A673 (cell line): ENCODE results near the gene DRC7. TPM values are rescaled to one million over a fixed set of nuclear protein-coding genes. Genes with fewer than 3 reads are reported as not detected.
"Not testable (repeated sequence)": the region's sequence is repeated elsewhere in the genome, so short reads cannot be mapped to it uniquely, and the experiment has no call there.

Source experiments
- BruUV-seq: library from RNA; stranded (reverse); fragments of 400-500 nt; replicated peaks from 2 replicates; lab custom pipeline; 2021; lab: Mats Ljungman, UMichigan
- CTCF ChIA-PET: fragments of 300-600 bp; sonication (Branson Sonifier 250); formaldehyde crosslinking; loops from one replicate; lab custom pipeline; 2022; ENCODE audit warnings: antibody characterized with exemption; lab: Charles Lee
- POLR2A ChIA-PET: fragments of 300-600 bp; sonication (Branson Sonifier 250); formaldehyde crosslinking; loops from one replicate; lab custom pipeline; 2022; ENCODE audit warnings: antibody characterized with exemption; ENCODE audit not compliant: low non-redundant PET; lab: Charles Lee
- DNase-seq: peaks from one replicate; pipeline ENCODE4 v3.0.0-alpha.2; 2015; ENCODE audit warnings: low spot score
- H3K27ac ChIP-seq: fragments of 200-600 bp; sonication (generic); 2 replicates; pipeline ENCODE4 v1.5.1; 2016; ENCODE audit warnings: mixed run types, low read depth, mild to moderate bottlenecking, mixed read lengths, antibody characterized with exemption, low read length; ENCODE audit not compliant: poor library complexity, severe bottlenecking
- H3K27me3 ChIP-seq: fragments of 200-600 bp; sonication (generic); replicated peaks from 2 replicates; pipeline ENCODE4 v1.6.1; 2017; ENCODE audit warnings: mixed run types, low read depth, mild to moderate bottlenecking, mixed read lengths, antibody characterized with exemption, low read length; ENCODE audit not compliant: insufficient read depth, poor library complexity
- H3K36me3 ChIP-seq: fragments of 200-600 bp; sonication (generic); 2 replicates; pipeline ENCODE4 v1.6.1; 2016; ENCODE audit warnings: mixed run types, mild to moderate bottlenecking, mixed read lengths, antibody characterized with exemption, low read length; ENCODE audit not compliant: insufficient read depth, poor library complexity, severe bottlenecking
- H3K4me1 ChIP-seq: fragments of 200-600 bp; sonication (generic); 2 replicates; pipeline ENCODE4 v1.6.1; 2017; ENCODE audit warnings: mixed run types, mild to moderate bottlenecking, mixed read lengths, antibody characterized with exemption, low read length; ENCODE audit not compliant: insufficient read depth, poor library complexity, severe bottlenecking
- H3K4me3 ChIP-seq: fragments of 200-600 bp; sonication (generic); 2 replicates; pipeline ENCODE4 v1.5.1; 2016; ENCODE audit warnings: low read depth, mixed run types, mild to moderate bottlenecking, mixed read lengths, low read length; ENCODE audit not compliant: poor library complexity, severe bottlenecking
- H3K9me3 ChIP-seq: fragments of 200-600 bp; sonication (generic); 2 replicates; pipeline ENCODE4 v1.6.1; 2016; ENCODE audit warnings: mixed run types, low read depth, mild to moderate bottlenecking, mixed read lengths, antibody characterized with exemption, low read length; ENCODE audit not compliant: poor library complexity, severe bottlenecking
- CTCF ChIP-seq: fragments of 300-800, 200-600 bp; sonication (generic); conservative IDR thresholded peaks from 2 replicates; pipeline ENCODE4 v1.5.1; 2017; ENCODE audit warnings: low read depth, mild to moderate bottlenecking, antibody characterized with exemption, low read length, moderate library complexity, mixed read lengths
- EZH2 ChIP-seq: fragments of 200-600 bp; sonication (generic); IDR thresholded peaks from 2 replicates; pipeline ENCODE4 v1.6.1; 2017; ENCODE audit warnings: borderline replicate concordance, low read depth, mild to moderate bottlenecking, mixed read lengths, antibody characterized with exemption, low read length; ENCODE audit not compliant: poor library complexity, severe bottlenecking
- intact Hi-C: fragments of 100-400 bp; cut with micrococcal nuclease; formaldehyde crosslinking; loops from one replicate; pipeline ENCODE4 v1.10.0; 2022; ENCODE audit not compliant: unreplicated experiment
- total RNA-seq: library from RNA; stranded (reverse); gene quantifications from 2 replicates; pipeline ENCODE4 v1.2.3, GENCODE V29; 2021

DRC7 gene
- total RNA-seq, 1 experiment from 2014 or later = not detected

DNA sequence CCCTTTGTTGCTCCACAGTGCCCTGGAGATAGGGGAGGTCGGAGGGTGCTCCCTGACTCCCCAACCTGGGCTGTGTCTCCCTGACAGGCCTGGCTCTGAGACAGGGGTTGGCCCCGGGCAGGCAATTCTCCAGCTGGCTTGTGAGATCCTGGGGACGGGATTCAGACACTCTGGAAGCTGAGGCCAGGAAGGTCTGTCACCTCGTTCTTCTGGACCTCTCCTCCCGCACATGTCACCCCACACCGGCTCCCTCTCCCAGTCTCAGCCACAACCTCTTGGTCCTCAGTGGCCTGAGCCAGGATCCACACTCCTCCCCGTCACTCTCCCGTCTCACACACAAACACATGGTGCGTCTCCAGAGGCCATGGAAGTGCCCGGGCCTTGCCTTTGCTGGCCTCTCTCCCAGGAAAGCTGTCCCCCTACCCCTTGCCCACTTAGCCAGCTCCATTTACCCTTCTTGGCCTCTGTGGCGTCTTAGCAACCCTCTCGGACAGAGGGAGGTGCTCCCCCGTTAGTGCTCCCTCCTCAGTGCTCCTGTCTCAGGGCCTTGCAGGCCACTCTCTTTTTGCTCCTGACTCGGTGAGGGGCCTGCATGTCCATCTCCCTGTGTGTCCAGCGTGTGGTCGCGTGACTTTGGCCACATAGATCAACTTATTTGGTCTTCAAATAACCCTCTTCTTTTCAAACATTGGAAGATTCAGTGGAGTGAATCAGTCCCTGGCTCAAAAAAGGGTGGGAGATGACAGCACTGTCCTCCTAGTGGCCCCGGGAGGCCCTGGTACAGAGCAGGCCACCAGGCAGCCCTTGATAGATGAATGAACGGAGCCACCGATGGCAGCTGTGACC lies 25.8 kb upstream of the DRC7 start:
- BruUV-seq = no TSS peak
- DNase-seq = no peak
- Histone ChIP-seq H3K27me3 (no peaks in the 10 kb centered on the region), H3K4me3 (no peak overlapping the region), H3K27ac (no peak overlapping the region), H3K36me3 (no peaks in the 10 kb centered on the region), H3K9me3 (no peaks in the 10 kb centered on the region), H3K4me1 (no peaks in the 10 kb centered on the region)
- TF ChIP-seq CTCF (no peak), EZH2 (no peak)
- intact Hi-C loops = no loop called here
- POLR2A ChIA-PET = no interaction called here
- CTCF ChIA-PET = no interaction called here

DNA sequence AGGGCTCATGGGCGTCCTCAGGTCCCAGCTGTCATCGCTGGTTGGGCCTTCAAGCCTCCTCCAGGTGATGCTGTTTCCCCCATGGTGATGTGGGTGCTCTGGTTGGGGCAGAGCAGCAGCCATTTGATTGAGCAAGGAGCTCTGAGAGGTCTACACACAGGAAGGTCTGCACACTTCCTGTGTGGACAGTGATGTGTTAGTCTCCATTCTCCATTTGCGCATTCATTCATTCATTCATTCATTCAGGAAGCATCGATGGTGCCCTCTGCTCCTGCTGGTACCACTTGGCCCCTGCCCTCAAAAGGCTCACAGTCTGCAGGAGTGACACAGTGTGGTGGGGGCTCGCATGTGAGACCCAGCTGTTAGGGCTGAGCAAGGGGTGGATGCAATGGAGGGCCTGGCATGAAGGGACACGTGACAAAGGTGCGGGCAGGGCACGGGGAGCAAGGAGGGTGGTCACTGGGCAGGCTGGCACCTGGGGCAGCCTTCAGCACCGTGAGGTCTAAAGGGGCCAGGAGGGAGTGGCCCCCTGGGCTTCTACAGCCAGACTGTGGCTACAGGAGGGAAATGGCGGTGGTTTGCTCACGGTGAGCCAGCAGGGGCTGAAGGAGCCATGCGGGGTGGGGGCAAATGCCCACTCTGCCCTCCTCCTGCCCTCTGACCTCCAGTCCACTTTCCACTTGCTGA lies 25.0 kb upstream of the DRC7 start:
- CTCF ChIA-PET = no interaction called here
- Histone ChIP-seq H3K27ac (no peak overlapping the region), H3K36me3 (no peaks in the 10 kb centered on the region), H3K27me3 (no peaks in the 10 kb centered on the region), H3K4me1 (no peaks in the 10 kb centered on the region), H3K9me3 (no peaks in the 10 kb centered on the region), H3K4me3 (no peak overlapping the region)
- intact Hi-C loops = no loop called here
- POLR2A ChIA-PET = no interaction called here
- no peak for TF ChIP-seq EZH2
- no peak for TF ChIP-seq CTCF
- DNase-seq = no peak
- no TSS peak for BruUV-seq

DNA sequence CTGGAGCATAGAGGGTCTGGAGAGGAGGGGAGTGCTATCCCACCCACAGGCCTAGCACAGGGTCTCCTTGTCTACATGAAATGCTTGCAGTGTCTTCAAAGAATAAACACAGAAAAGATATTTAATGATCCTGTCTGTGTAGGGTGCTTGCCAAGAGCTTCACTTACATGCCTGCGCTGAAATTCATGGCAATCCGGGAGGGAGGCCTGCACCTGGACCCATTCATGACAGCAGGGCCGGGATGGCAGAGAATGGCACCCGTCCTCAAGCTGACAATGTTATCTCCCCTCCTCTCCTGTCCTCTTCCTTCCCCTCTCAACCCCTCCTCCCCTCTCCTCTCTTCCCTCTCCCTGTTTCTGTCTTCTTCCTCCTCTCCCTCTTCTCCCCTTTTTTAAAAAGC lies 24.4 kb upstream of the DRC7 start:
- H3K4me1 ChIP-seq = no peaks in the 10 kb centered on the region
- H3K36me3 ChIP-seq = no peaks in the 10 kb centered on the region
- BruUV-seq = no TSS peak
- intact Hi-C loops = no loop called here
- H3K4me3 ChIP-seq = no peak overlapping the region
- ChIA-PET POLR2A (interaction anchor here (0.6 kb wide), 1 partner anchor 198 kb away, joined by 4 read pairs; no protein-coding TSS in a partner anchor), CTCF (no interaction called here)
- H3K9me3 ChIP-seq = no peaks in the 10 kb centered on the region
- DNase-seq = no peak
- no peaks in the 10 kb centered on the region for H3K27me3 ChIP-seq
- H3K27ac ChIP-seq = no peak overlapping the region
- TF ChIP-seq EZH2 = no peak
- TF ChIP-seq CTCF = no peak

DNA sequence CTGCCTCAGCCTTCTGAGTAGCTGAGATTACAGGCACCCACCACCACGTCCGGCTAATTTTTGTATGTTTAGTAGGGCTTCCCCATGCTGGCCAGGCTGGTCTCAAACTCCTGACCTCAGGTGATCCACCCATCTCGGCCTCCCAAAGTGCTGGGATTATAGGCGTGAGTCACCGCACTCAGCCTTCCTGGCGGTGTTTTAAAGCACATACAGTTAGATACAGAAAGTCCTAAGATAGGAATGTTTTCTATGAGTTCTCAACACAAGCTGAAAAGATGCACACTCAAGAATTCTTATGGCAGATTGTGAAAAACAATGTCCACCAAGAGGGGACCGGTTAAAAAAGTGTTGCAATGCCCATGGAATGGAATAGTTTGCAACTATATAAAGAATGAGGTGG lies 23.2 kb upstream of the DRC7 start:
- BruUV-seq, H3K4me1 ChIP-seq, intact Hi-C loops, H3K27me3 ChIP-seq, H3K27ac ChIP-seq, DNase-seq, H3K4me3 ChIP-seq, H3K36me3 ChIP-seq, H3K9me3 ChIP-seq, CTCF ChIA-PET, POLR2A ChIA-PET: not testable (repeated sequence)
